ENCODE results near the gene MEIKIN.
"Not testable (repeated sequence)": the region's sequence is repeated elsewhere in the genome, so short reads cannot be mapped to it uniquely, and the experiment has no call there.

DNA sequence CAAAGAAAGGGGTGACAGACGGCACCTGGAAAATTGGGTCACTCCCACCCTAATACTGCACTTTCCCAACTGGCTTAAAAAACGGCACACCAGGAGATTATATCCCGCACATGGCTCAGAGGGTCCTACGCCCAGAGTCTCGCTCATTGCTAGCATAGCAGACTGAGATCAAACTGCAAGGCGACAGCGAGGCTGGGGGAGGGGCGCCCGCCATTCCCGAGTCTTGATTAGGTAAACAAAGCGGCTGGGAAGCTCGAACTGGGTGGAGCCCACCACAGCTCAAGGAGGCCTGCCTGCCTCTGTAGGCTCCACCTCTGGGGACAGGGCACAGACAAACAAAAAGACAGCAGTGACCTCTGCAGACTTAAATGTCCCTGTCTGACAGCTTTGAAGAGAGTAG lies 74.2 kb downstream of the MEIKIN start:
- TF ChIP-seq EZH2 (IDR thresholded peaks at IDR 0.05; ENCODE audit: borderline replicate concordance, low read depth, low read length, severe bottlenecking) = not testable (repeated sequence)
- TF ChIP-seq, protein P1, sequence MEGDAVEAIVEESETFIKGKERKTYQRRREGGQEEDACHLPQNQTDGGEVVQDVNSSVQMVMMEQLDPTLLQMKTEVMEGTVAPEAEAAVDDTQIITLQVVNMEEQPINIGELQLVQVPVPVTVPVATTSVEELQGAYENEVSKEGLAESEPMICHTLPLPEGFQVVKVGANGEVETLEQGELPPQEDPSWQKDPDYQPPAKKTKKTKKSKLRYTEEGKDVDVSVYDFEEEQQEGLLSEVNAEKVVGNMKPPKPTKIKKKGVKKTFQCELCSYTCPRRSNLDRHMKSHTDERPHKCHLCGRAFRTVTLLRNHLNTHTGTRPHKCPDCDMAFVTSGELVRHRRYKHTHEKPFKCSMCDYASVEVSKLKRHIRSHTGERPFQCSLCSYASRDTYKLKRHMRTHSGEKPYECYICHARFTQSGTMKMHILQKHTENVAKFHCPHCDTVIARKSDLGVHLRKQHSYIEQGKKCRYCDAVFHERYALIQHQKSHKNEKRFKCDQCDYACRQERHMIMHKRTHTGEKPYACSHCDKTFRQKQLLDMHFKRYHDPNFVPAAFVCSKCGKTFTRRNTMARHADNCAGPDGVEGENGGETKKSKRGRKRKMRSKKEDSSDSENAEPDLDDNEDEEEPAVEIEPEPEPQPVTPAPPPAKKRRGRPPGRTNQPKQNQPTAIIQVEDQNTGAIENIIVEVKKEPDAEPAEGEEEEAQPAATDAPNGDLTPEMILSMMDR (IDR thresholded peaks at IDR 0.05; ENCODE audit: borderline replicate concordance, extremely low read depth, low read length, poor library complexity, severe bottlenecking) = not testable (repeated sequence)

Measured in DND-41 (cell line).